Smooth muscle cell (in vitro differentiated cells): ENCODE data around the gene PMP22. TPM values are rescaled to one million over a fixed set of nuclear protein-coding genes. Genes with fewer than 3 reads are reported as not detected.

Experiments used
- DNase-seq: peaks from one replicate; lab custom pipeline; 2025; ENCODE audit not compliant: unreplicated experiment; lab: John Stamatoyannopoulos, UW
- H2AFZ ChIP-seq: fragments of 200-600 bp; sonication (generic); 2 replicates; pipeline ENCODE4 v1.6.0; 2016; ENCODE audit warnings: antibody characterized with exemption, low read depth, mild to moderate bottlenecking
- H3F3A ChIP-seq: fragments of 200-600 bp; sonication (generic); 2 replicates; pipeline ENCODE4 v1.6.0; 2017; ENCODE audit warnings: antibody characterized with exemption, low read depth
- H3K27ac ChIP-seq: fragments of 200-600 bp; sonication (generic); 2 replicates; pipeline ENCODE4 v1.5.1; 2016; ENCODE audit warnings: low read depth, mild to moderate bottlenecking
- H3K27me3 ChIP-seq: fragments of 200-600 bp; sonication (generic); 2 replicates; pipeline ENCODE4 v1.6.1; 2016; ENCODE audit warnings: low read depth, mild to moderate bottlenecking
- H3K36me3 ChIP-seq: fragments of 200-600 bp; sonication (generic); 2 replicates; pipeline ENCODE4 v1.5.1; 2016; ENCODE audit warnings: low read depth
- H3K4me1 ChIP-seq: fragments of 200-600 bp; sonication (generic); 2 replicates; pipeline ENCODE4 v1.5.1; 2016; ENCODE audit warnings: low read depth
- H3K4me2 ChIP-seq: fragments of 200-600 bp; sonication (generic); 2 replicates; pipeline ENCODE4 v1.6.0; 2016; ENCODE audit warnings: mild to moderate bottlenecking
- H3K4me3 ChIP-seq: fragments of 200-600 bp; sonication (generic); 2 replicates; pipeline ENCODE4 v1.5.1; 2016; ENCODE audit warnings: mild to moderate bottlenecking
- H3K79me2 ChIP-seq: fragments of 200-600 bp; sonication (generic); 2 replicates; pipeline ENCODE4 v1.6.0; 2016; ENCODE audit warnings: low read depth, mild to moderate bottlenecking
- H3K9ac ChIP-seq: fragments of 200-600 bp; sonication (generic); 2 replicates; pipeline ENCODE4 v1.6.0; 2016; ENCODE audit warnings: low read depth
- H3K9me3 ChIP-seq: fragments of 200-600 bp; sonication (generic); replicated peaks from 2 replicates; pipeline ENCODE4 v1.5.1; 2016; ENCODE audit warnings: low read depth
- H4K20me1 ChIP-seq: fragments of 200-600 bp; sonication (generic); 2 replicates; pipeline ENCODE4 v1.6.0; 2016; ENCODE audit warnings: low read depth
- CTCF ChIP-seq: fragments of 200-600 bp; sonication (generic); IDR thresholded peaks from 2 replicates; pipeline ENCODE4 v1.5.1; 2017; ENCODE audit warnings: borderline replicate concordance, mild to moderate bottlenecking, antibody characterized with exemption; ENCODE audit not compliant: insufficient read depth, poor library complexity, severe bottlenecking
- WGBS: methylation state at CpG from one replicate; pipeline ENCODE4 v1.1.7; 2016; ENCODE audit warnings: low lambda C conversion rate; 5-methylcytosine and 5-hydroxymethylcytosine counted together
- polyA plus RNA-seq: library from polyadenylated mRNA; unstranded; fragments of >200 nt; fragmentation: Nextera tagmentation; extraction: Ambion mirVana; gene quantifications from 2 replicates; pipeline ENCODE4 v1.2.1, GENCODE V29; 2016
- total RNA-seq: library from RNA; depleted of rRNA; stranded (reverse); fragments of >200 nt; gene quantifications from 2 replicates; pipeline ENCODE4 v1.2.3, GENCODE V29; 2014

The PMP22 gene
- total and polyA plus RNA-seq, 2 experiments from 2014 or later = 39.6 to 69.5 TPM

GRCh38 chr17:15301845-15302244 lies 36.7 kb upstream of the PMP22 start:
- Histone ChIP-seq H2AFZ (peak overlapping the region; percentile 49), H3K27ac (no peak overlapping the region), H3K4me1 (no peaks in the 10 kb centered on the region), H3K36me3 (no peaks in the 10 kb centered on the region), H3K79me2 (no peaks in the 10 kb centered on the region), H3K27me3 (no peaks in the 10 kb centered on the region), H3F3A (no peaks in the 10 kb centered on the region), H4K20me1 (no peaks in the 10 kb centered on the region), H3K4me3 (no peak overlapping the region), H3K9ac (no peak overlapping the region), H3K4me2 (no peak overlapping the region), H3K9me3 (no peaks in the 10 kb centered on the region)
- WGBS = 89% methylated on average over 6 of the region's 6 CpGs
- DNase-seq = no peak
- no peak for TF ChIP-seq CTCF

- H2AFZ ChIP-seq = no peak overlapping the region
- no peak overlapping the region for H3K4me3 ChIP-seq
- TF ChIP-seq CTCF = no peak
- no peak overlapping the region for H3K9ac ChIP-seq
- H3K4me2 ChIP-seq = no peak overlapping the region
- H3F3A ChIP-seq = no peaks in the 10 kb centered on the region
- no peak overlapping the region for H3K27ac ChIP-seq
- H3K27me3 ChIP-seq = no peaks in the 10 kb centered on the region
- WGBS = 67% methylated on average over 5 of the region's 5 CpGs
- no peak for DNase-seq
- H3K4me1 ChIP-seq = no peaks in the 10 kb centered on the region
- H3K36me3 ChIP-seq = no peaks in the 10 kb centered on the region
- no peaks in the 10 kb centered on the region for H4K20me1 ChIP-seq
- no peaks in the 10 kb centered on the region for H3K9me3 ChIP-seq
- no peaks in the 10 kb centered on the region for H3K79me2 ChIP-seq
Observed at GRCh38 chr17:15298176-15298575, 33.0 kb upstream of the PMP22 start.

- Histone ChIP-seq H3K36me3 (no peaks in the 10 kb centered on the region), H3K9me3 (no peaks in the 10 kb centered on the region), H3K27ac (no peak overlapping the region), H3K4me1 (no peaks in the 10 kb centered on the region), H2AFZ (no peak overlapping the region), H3K79me2 (no peaks in the 10 kb centered on the region), H3K9ac (no peak overlapping the region), H3K4me3 (no peak overlapping the region), H3F3A (no peaks in the 10 kb centered on the region), H4K20me1 (no peaks in the 10 kb centered on the region), H3K4me2 (no peak overlapping the region), H3K27me3 (no peaks in the 10 kb centered on the region)
- TF ChIP-seq CTCF = no peak
- 40% methylated on average over 3 of the region's 3 CpGs for WGBS
- DNase-seq = no peak
Observed at GRCh38 chr17:15293558-15293957, 28.4 kb upstream of the PMP22 start.

GRCh38 chr17:15291674-15292361 lies 26.7 kb upstream of the PMP22 start:
- Histone ChIP-seq H3K4me1 (no peaks in the 10 kb centered on the region), H3K79me2 (no peaks in the 10 kb centered on the region), H3K27ac (no peak overlapping the region), H2AFZ (no peak overlapping the region), H4K20me1 (no peaks in the 10 kb centered on the region), H3K9ac (no peak overlapping the region), H3F3A (no peaks in the 10 kb centered on the region), H3K36me3 (no peaks in the 10 kb centered on the region), H3K4me2 (no peak overlapping the region), H3K27me3 (no peaks in the 10 kb centered on the region), H3K4me3 (no peak overlapping the region), H3K9me3 (no peaks in the 10 kb centered on the region)
- 88% methylated on average over 8 of the region's 8 CpGs for WGBS
- no peak for DNase-seq
- TF ChIP-seq CTCF = no peak
